Ovary (tissue), 9 donors: Measurements from ENCODE around the gene CDC42SE2. TPM values are rescaled to one million over a fixed set of nuclear protein-coding genes. Genes with fewer than 3 reads are reported as not detected.
"Not testable (repeated sequence)": the region's sequence is repeated elsewhere in the genome, so short reads cannot be mapped to it uniquely, and the experiment has no call there.

Experiments used
- DNase-seq, 5 donors: peaks; one replicate each; pipeline ENCODE4 v3.0.0-alpha.2; 2019 to 2020
- H3K27ac ChIP-seq, 2 donors: fragments of 200-600 bp; one replicate each; pipeline versions ENCODE4 v1.5.1 to v1.8.0; 2019 to 2022
- H3K27me3 ChIP-seq: fragments of 200-600 bp; one replicate; pipeline ENCODE4 v1.8.0; 2022
- H3K36me3 ChIP-seq: fragments of 200-600 bp; sonication (generic); one replicate; pipeline ENCODE4 v1.5.1; 2019
- H3K4me1 ChIP-seq: one replicate; pipeline ENCODE4 v1.8.1; 2013; ENCODE audit warnings: mild to moderate bottlenecking, moderate library complexity; ENCODE audit not compliant: insufficient read depth
- H3K4me3 ChIP-seq: fragments of 200-600 bp; sonication (generic); one replicate; pipeline ENCODE4 v1.5.1; 2017
- H3K9me3 ChIP-seq, 2 donors: fragments of 200-600 bp in 1 of 2; sonication (generic) in 1 of 2; one replicate each; pipeline versions ENCODE4 v1.5.1 to v1.8.1; 2013 to 2019; ENCODE audit warnings: mild to moderate bottlenecking in 1 of 2, moderate library complexity in 1 of 2
- EP300 ChIP-seq: sonication (generic); formaldehyde crosslinking; IDR thresholded peaks from one replicate; pipeline ENCODE4 v1.6.1; 2017; ENCODE audit warnings: antibody characterized with exemption
- POLR2A ChIP-seq: fragments of 450-650 bp; IDR thresholded peaks from one replicate; pipeline ENCODE4 v1.6.1; 2017; ENCODE audit warnings: antibody characterized with exemption, mild to moderate bottlenecking, moderate library complexity
- WGBS, 3 donors: extraction: QIAGEN DNeasy Blood & Tissue Kit in 1 of 3; methylation state at CpG; one replicate each; pipeline versions ENCODE4 v1.1.5 to v1.1.7; 2013 to 2017; 5-methylcytosine and 5-hydroxymethylcytosine counted together
- intact Hi-C, 4 donors: fragments of 100-400 bp; cut with DNase I; formaldehyde crosslinking; loops; one replicate each; pipeline versions ENCODE4 v1.11.0 to v1.15.1; 2022 to 2023
- polyA plus RNA-seq, 2 donors: library from polyadenylated mRNA; stranded (reverse); fragments of 200-250 nt in 1 of 2; fragments of 350-450 nt in 1 of 2; fragmentation: Illumina TruSeq in 1 of 2; extraction: RNeasy Lipid Tissue Mini Kit (QIAGEN cat#74804) in 1 of 2; gene quantifications; one replicate each; pipeline ENCODE4 v1.2.3, GENCODE V29; 2013 to 2014
- total RNA-seq, 7 donors: library from RNA; depleted of rRNA in 2 of 7; stranded (reverse); fragments of >200 nt in 2 of 7; fragmentation: NEBNext Ultra II Directional in 3 of 7; extraction: Animal tissue kit (Norgen Biotek cat#: 25700) in 3 of 7; gene quantifications; one replicate each; pipeline versions ENCODE4 v1.1.0 to v1.2.4, GENCODE V29; 2016 to 2023
- TF ChIP-seq, protein P1 (sequence below), 3 donors: fragments of 450-650 bp in 2 of 3; fragments of 200-600 bp in 1 of 3; IDR thresholded peaks; one replicate each; pipeline versions ENCODE4 v1.5.1 to v1.8.0; 2016 to 2022; ENCODE audit warnings: antibody characterized with exemption in 3 of 3, mild to moderate bottlenecking in 1 of 3
- donor health status: DM: no; HTN: no; CAD: no; lungs with moderate emphysema.
- donor health status: DM: no; HTN: no; CAD: no.
- donor health status: Bipolar disorder and iron deficiency.
- donor health status: DM: yes; HTN: yes; CAD: no.
- donor health status: DM: no; HTN: no; CAD: no.
- donor health status: DM: yes; HTN: yes; CAD: no.

Gene CDC42SE2
- total and polyA plus RNA-seq, 9 donors: 18.0 to 37.6 (median 23.7) TPM

GRCh38 chr5:131330031-131330430 lies 66.2 kb downstream of the CDC42SE2 start:
- H3K27ac ChIP-seq: no peak overlapping the region
- no peak for DNase-seq
- WGBS, 3 donors: 92 to 97% (median 93%) methylated on average over 5 of the region's 5 CpGs
- H3K4me3 ChIP-seq: no peak overlapping the region
- H3K36me3 ChIP-seq: no peaks in the 10 kb centered on the region
- no peak for TF ChIP-seq EP300
- no peak for TF ChIP-seq POLR2A
- TF ChIP-seq, protein P1, sequence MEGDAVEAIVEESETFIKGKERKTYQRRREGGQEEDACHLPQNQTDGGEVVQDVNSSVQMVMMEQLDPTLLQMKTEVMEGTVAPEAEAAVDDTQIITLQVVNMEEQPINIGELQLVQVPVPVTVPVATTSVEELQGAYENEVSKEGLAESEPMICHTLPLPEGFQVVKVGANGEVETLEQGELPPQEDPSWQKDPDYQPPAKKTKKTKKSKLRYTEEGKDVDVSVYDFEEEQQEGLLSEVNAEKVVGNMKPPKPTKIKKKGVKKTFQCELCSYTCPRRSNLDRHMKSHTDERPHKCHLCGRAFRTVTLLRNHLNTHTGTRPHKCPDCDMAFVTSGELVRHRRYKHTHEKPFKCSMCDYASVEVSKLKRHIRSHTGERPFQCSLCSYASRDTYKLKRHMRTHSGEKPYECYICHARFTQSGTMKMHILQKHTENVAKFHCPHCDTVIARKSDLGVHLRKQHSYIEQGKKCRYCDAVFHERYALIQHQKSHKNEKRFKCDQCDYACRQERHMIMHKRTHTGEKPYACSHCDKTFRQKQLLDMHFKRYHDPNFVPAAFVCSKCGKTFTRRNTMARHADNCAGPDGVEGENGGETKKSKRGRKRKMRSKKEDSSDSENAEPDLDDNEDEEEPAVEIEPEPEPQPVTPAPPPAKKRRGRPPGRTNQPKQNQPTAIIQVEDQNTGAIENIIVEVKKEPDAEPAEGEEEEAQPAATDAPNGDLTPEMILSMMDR (IDR thresholded peaks at IDR 0.05): no peak
- no peaks in the 10 kb centered on the region for H3K27me3 ChIP-seq
- no peaks in the 10 kb centered on the region for H3K9me3 ChIP-seq
- peaks cover 2% of the 10 kb centered on the region for H3K4me1 ChIP-seq
- intact Hi-C loops: no loop called here

DNA sequence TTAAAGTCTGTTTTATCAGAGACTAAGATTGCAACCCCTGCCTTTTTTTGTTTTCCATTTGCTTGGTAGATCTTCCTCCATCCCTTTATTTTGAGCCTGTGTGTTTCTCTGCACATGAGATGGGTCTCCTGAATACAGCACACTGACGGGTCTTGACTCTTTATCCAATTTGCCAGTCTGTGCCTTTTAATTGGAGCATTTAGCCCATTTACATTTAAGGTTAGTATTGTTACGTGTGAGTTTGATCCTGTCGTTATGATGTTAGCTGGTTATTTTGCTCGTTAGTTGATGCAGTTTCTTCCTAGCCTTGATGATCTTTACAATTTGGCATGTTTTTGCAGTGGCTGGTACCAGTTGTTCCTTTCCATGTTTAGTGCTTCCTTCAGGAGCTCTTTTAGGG lies 71.9 kb downstream of the CDC42SE2 start:
- H3K27ac ChIP-seq, H3K27me3 ChIP-seq, DNase-seq, H3K36me3 ChIP-seq, H3K4me1 ChIP-seq, H3K4me3 ChIP-seq, intact Hi-C loops, H3K9me3 ChIP-seq: not testable (repeated sequence)
- 96 to 100% (median 96%) methylated on average over 4 of the region's 4 CpGs for WGBS, 3 donors

GRCh38 chr5:131336801-131337200 lies 72.9 kb downstream of the CDC42SE2 start:
- H3K4me3 ChIP-seq, intact Hi-C loops, H3K27ac ChIP-seq, DNase-seq, H3K27me3 ChIP-seq, H3K9me3 ChIP-seq, H3K36me3 ChIP-seq, H3K4me1 ChIP-seq: not testable (repeated sequence)
- 90 to 98% (median 95%) methylated on average over 12 of the region's 12 CpGs for WGBS, 3 donors

GRCh38 chr5:131337240-131338050 lies 73.6 kb downstream of the CDC42SE2 start:
- H3K36me3 ChIP-seq: not testable (repeated sequence)

DNA sequence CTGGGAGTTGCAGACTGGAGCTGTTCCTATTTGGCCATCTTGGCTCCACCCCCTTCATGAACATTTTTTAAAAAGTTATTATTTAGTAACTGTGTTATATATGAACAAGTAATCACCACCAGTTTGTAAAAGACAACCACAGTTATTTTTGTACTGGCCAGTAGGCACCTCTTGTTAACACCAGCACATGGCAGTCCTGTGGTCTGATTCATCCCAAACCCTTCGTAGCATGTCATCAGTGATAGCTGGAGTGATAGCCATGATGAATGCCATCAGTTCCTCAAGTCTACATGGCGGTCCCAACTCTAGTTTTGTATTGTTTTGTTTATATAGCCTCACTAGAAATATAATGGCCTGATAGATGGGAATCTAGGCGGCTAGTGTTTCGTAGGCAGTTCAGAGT lies 74.2 kb downstream of the CDC42SE2 start:
- no peak for DNase-seq
- no peak overlapping the region for H3K27ac ChIP-seq
- H3K27me3 ChIP-seq: no peaks in the 10 kb centered on the region
- WGBS, 3 donors: 96 to 99% (median 98%) methylated on average over 4 of the region's 4 CpGs
- TF ChIP-seq EP300 (no peak), POLR2A (no peak)
- TF ChIP-seq, protein P1 (IDR thresholded peaks at IDR 0.05): no peak
- no peaks in the 10 kb centered on the region for H3K36me3 ChIP-seq
- intact Hi-C loops: no loop called here
- no peaks in the 10 kb centered on the region for H3K4me1 ChIP-seq
- H3K4me3 ChIP-seq: no peak overlapping the region
- no peaks in the 10 kb centered on the region for H3K9me3 ChIP-seq

More at GRCh38 chr5:131337240-131338050, 73.6 kb downstream of the CDC42SE2 start:
- H3K4me1 ChIP-seq, H3K9me3 ChIP-seq, intact Hi-C loops, H3K27me3 ChIP-seq, DNase-seq, H3K27ac ChIP-seq, H3K4me3 ChIP-seq: not testable (repeated sequence)
- WGBS, 3 donors: 97 to 99% (median 97%) methylated on average over 27 of the region's 27 CpGs

GRCh38 chr5:131344288-131344687 lies 80.4 kb downstream of the CDC42SE2 start:
- intact Hi-C loops, DNase-seq, H3K9me3 ChIP-seq, H3K4me3 ChIP-seq, H3K27me3 ChIP-seq, H3K36me3 ChIP-seq, H3K27ac ChIP-seq, H3K4me1 ChIP-seq: not testable (repeated sequence)
- WGBS, 3 donors: 96 to 97% (median 97%) methylated on average over 9 of the region's 9 CpGs

GRCh38 chr5:131346204-131346603 lies 82.4 kb downstream of the CDC42SE2 start:
- H3K4me1 ChIP-seq, H3K36me3 ChIP-seq, H3K27me3 ChIP-seq, DNase-seq, H3K27ac ChIP-seq, H3K4me3 ChIP-seq, H3K9me3 ChIP-seq, intact Hi-C loops: not testable (repeated sequence)
- WGBS, 3 donors: 96 to 99% (median 97%) methylated on average over 3 of the region's 3 CpGs
